GM06990 (cell line): Measurements from ENCODE around the gene HNRNPA0.

Experiments
- DNase-seq: peaks from one replicate; pipeline ENCODE4 v3.0.0-alpha.2; 2011; ENCODE audit not compliant: insufficient read length; ENCODE audit errors: extremely low read depth
- H3K27me3 ChIP-seq: replicated peaks from 2 replicates; pipeline ENCODE4 v1.6.0; 2011; ENCODE audit warnings: low read length; ENCODE audit not compliant: control insufficient read depth, insufficient read depth
- H3K36me3 ChIP-seq: 2 replicates; pipeline ENCODE4 v1.5.1; 2011; ENCODE audit warnings: low read length; ENCODE audit not compliant: control insufficient read depth, insufficient read depth
- H3K4me3 ChIP-seq: replicated peaks from 2 replicates; pipeline ENCODE4 v1.5.1; 2011; ENCODE audit warnings: low read depth, mild to moderate bottlenecking, control low read depth, low read length
- CTCF ChIP-seq: IDR thresholded peaks from 2 replicates; pipeline ENCODE4 v1.5.1; 2011; ENCODE audit warnings: low read length, control low read depth, mild to moderate bottlenecking, inconsistent platforms; ENCODE audit not compliant: insufficient read depth, poor library complexity, severe bottlenecking

HNRNPA0 gene

DNA sequence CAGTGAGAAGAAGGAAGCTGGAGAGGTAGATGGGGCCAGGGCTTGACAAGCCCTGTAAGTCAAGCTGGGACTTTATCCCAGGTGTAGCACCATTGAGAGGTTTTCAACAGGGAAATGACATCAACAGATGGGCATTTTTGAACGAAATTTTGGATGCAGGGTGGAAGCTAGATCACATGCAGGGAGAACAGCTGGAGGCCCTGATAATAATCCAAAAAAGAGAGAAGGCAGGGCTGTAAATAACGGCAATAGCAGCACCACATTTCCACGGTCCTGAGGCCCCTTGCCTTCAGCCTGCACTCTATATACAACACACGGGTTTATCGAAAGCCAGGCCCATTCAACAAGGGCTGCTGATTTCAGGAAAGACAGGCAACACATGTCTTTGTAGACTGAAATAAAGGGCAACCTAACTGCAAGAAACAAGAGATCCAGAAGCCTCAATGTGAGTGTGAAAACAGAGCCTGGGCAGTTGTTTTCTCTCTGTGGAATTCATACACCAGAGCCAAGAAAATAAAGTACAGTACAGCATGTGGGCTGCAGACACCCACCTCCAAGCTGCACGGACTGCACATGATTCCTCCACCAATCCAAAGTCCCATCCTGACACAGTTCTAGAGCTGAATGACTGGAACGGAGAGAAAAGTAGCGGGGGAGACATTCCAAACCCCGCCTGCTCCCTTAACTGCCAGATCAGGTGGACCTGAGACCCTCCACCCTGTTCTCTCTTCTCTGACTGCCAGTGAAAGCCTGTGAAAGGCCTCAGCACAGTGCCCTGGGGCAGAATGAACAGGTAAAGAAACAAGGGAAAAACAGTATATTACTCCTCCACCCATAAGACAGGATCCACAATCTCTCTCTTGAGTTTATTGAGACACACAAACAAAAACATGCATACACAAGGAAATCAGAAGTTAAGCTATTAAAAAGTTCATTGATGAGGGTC, 54.6 kb downstream of the HNRNPA0 start:
- no peak for DNase-seq
- Histone ChIP-seq H3K36me3 (no peaks in the 10 kb centered on the region), H3K4me3 (no peak overlapping the region), H3K27me3 (no peaks in the 10 kb centered on the region)
- TF ChIP-seq CTCF: no peak

GRCh38 chr5:137696481-137696880, 57.7 kb downstream of the HNRNPA0 start:
- no peak for DNase-seq
- no peaks in the 10 kb centered on the region for H3K27me3 ChIP-seq
- no peak for TF ChIP-seq CTCF
- no peak overlapping the region for H3K4me3 ChIP-seq
- H3K36me3 ChIP-seq: no peaks in the 10 kb centered on the region

DNA sequence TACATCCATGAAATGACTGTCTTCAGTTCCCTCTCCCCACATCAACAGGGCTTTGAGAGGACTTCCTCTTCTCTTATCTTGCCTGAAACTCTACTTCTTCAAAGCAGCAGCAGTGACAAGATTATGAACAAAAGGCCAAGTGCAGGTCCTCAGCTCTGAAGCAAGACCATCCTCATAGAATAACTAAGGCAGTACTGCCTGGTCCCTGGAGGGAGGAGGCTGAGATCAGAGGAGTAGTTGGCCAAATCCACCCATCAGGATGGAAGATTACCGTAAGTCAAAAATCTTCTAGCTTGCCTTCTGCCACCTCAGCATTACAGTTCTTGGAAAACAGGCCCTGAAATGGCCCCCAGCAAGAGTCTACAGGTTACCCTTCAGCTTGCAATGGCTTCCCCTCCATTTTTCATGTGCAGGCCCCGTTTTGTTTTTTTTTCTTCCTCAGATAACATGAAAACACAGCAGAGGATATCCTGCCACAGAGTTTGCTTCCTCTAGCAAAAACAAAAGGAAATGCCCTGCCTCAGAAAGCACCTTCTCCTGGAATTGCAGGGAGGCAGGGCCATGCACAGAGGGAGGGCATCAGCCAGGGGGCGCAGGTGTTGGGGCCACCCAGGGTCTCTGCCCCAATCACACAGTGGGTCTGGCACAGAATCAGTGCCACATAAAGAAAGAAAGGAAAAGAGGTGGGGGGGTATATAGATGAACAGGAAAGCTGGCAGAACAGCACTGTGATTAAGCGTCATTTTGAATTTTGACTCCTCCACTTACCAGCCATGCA, 58.3 kb downstream of the HNRNPA0 start:
- H3K4me3 ChIP-seq: no peak overlapping the region
- no peak for DNase-seq
- no peaks in the 10 kb centered on the region for H3K36me3 ChIP-seq
- H3K27me3 ChIP-seq: no peaks in the 10 kb centered on the region
- no peak for TF ChIP-seq CTCF
